NCI-H1694 treated with DMSO at 0.1 percent for 48 hours (cell line): ENCODE results near the gene UMAD1.
A peak's percentile ranks its signal among the peaks of the same experiment; 100 is the strongest.
"Not testable (repeated sequence)": the region's sequence is repeated elsewhere in the genome, so short reads cannot be mapped to it uniquely, and the experiment has no call there.

Source experiments
- DNase-seq: peaks from one replicate; lab custom pipeline; 2025; lab: John Stamatoyannopoulos, UW

UMAD1 gene

DNA sequence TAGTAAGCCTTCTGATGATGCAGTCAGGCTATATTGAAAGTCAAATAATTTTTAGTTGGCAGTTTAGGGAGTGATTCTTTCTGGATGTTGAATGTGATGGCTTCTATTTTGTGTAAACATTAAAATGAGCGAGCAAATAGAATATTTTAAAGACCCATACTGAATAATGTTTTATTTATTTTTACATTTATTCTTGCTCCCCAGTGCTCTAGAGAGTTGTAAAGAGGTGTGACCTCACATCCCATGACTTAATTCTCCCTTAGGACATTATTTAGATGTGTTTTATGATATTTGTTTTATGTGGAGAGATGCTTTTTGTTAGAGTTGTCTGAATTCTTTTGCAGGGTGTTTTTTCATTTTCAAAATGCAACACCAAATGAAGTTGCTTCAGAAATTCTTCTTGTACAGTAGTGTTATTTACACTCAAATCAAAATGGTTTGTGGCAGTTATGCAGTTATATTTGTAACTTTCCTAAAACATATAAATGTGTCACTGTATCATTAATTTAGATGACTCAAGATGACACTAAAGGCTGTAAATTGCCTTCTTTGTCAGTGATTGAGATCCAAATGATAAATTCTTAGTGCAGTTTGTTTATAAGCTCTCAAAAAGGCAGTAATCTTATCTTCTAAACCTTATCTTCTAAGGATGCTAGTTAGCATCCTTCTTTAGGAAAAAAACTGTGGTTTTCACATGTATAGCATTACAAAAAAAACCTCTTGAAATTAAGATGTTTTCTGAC is 12.4 kb downstream of the UMAD1 start:
- no peak for DNase-seq

DNA sequence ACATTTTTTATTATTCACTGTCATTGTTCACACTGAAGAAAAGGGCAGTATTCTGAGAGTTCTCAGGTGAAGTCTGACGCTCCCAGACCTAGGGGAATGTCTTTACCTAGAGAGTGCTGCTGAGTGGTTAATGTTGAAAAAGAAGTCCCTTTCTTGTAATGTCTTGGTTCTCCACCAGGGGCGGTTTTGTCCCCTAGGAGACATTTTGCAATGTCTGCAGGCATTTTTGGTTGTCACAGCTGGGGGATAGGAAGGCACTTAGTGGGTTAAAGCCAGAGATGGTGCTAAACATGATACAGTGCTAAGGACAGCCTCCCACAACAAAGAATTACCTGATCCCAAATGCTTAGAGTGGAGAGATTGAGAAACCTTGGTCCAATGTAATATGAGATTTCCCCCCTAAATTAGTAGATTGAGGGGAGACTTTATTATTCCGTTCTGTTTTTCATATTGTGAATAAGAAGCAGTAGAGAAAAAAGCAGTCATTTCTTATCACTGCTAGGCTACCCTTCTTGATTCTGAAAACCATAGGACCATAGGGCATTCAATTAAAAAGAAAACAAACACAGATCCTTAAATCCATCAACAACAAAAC is 13.1 kb downstream of the UMAD1 start:
- DNase-seq: no peak

DNA sequence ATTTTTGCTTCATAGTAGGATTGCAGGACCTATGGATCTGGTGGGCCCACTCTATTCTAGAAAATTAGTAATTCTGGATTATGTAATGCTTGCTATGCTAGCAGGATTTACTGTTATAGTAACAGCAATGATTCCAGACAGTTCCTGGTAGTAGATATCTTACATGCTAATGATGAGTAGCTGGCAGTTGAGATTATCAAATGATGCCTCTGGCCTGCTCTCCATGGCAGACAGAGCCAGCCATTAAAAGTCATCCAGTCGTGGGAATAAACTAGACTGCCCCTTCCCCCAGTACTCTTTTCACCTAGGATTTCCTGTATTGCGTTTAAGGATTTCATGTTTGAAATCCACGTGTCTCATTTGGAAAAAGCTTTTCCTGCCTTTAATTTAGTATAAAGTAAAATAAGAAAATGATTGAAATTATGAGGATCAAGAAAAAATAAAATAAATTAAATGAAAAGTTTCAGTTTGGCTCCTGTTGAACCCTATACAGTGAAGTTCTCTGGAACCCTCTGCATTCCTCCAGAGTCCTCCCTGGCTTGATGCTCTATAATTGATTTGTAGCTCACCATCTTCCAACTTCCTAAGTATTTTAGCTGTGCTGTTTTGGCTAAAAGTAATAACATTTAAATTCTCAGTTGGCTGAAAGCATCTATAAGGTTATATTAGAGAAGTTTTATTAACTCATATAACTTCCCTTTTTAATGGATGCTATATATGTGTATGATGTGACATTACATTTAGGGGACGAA is 14.6 kb downstream of the UMAD1 start:
- no peak for DNase-seq

DNA sequence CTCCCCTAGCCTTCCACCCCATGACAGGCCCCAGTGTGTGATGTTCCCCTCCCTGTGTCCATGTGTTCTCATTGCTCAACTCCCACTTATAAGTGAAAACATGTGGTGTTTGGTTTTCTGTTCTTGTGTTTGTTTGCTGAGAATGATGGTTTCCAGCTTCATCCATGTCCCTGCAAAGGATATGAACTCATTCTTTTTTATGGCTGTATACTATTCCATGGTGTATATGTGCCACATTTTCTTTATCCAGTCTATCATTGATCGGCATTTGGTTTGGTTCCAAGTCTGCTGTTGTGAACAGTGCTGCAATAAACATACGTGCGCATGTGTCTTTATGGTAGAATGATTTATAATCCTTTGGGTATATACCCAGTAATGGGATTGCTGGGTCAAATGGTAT is 15.9 kb downstream of the UMAD1 start:
- DNase-seq: not testable (repeated sequence)

DNA sequence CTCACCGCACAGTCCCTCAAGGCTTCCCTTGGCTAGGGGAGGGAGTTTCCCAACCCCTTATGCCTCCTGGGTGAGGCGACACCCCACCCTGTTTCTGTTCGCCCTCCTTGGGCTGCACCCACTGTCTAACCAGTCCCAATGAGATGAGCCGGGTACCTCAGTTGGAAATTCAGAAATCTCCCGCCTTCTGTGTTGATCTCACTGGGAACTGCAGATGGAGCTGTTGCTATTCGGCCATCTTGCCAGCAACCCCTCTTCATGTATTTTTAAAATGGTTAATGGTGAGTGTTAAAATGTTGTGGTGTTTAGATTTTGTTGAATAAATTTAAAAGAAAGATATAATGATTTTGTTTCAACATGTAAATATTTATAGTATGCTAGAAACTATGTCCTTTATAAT is 22.0 kb downstream of the UMAD1 start:
- DNase-seq: no peak

DNA sequence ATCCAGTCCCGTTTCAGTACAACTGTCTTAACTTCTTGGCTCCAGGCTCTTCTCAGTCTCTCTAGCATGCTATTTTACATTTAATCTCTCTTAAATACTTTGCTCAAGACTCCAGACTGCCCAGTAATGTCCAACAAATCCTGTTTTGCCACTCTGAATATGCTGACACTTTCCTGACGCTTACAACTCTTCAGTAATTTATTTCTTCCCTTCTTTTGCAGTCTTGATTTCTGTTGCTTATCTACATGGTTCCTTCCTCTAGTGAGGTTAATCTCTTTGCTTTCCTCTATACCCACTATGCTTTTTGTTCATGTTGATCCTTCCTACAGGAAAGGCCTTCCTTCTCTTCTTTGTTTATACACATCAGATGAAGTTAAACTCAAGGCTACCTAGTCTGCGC is 23.7 kb downstream of the UMAD1 start:
- no peak for DNase-seq

DNA sequence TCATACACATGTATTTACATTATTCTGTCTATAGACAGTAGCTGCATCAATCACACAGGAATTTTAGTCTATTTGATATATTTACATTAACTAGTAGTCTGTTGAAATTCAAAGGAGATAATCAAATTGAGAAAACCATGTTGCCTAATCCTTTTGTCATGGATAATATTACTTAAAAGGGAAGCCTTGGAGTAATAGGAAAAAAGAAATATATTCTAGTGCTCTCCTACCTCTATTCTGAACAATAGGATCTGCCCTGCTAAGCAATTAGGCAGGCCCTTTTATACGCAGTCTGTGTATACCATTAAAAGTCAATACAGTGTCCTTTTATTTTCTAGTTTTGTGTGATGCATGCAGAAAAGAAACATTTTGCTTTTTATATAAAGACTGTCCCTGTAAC is 24.5 kb downstream of the UMAD1 start:
- DNase-seq: no peak

DNA sequence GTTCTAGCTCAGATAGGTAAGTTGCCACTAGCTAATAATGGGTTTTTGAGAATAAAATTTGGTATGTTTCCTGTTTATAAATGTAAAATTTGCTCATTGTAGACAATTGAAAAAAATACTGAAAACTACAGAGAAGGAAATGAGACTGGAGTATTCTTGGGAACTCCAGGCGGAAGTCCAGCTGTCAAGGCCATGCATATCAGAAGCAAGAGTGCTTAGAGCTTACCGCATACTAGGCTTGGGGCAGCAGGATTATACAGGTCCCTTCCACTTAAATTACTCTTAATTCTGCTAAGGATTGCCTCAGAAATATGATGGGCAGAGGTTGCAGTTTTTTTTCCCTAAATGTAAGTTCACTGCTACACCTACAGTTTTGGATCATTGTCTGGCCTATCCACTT is 26.6 kb downstream of the UMAD1 start:
- no peak for DNase-seq

DNA sequence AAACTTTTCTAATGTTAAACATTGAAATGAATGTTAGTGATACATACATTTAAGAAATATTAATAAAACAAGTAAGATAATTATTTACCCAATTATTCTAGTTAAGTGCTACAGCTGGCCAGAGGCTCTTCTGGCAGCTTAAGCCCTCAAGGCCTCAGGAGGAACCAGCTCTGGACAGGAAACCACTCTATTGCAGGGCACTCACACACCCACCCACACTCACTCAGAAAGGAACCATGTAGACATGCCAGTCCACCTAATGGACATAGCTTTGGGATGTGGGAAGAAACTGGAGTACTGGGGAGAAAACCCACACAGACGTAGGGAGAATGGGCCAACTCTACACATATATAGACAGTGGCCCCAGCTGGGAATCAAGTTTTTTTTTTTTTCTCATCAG is 28.2 kb downstream of the UMAD1 start:
- DNase-seq: no peak

DNA sequence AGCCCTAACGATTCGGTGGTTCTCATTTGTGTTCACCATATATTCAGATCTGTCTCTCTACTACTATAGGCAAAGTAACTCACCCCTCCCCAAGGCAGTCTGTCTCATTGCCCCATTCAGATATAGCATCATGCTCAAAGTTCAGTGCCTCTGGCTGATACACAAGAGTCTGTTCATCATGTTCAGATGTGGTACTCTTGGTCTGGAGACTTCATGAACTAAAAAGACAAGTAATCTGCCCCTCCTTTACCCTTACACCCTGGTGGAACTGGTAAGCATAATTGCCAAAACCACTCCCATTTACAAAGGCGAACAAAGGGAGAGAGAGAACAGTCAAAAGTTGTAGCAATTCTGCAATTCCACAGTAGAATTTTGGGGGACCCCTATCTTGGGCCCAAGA is 29.9 kb downstream of the UMAD1 start:
- no peak for DNase-seq

DNA sequence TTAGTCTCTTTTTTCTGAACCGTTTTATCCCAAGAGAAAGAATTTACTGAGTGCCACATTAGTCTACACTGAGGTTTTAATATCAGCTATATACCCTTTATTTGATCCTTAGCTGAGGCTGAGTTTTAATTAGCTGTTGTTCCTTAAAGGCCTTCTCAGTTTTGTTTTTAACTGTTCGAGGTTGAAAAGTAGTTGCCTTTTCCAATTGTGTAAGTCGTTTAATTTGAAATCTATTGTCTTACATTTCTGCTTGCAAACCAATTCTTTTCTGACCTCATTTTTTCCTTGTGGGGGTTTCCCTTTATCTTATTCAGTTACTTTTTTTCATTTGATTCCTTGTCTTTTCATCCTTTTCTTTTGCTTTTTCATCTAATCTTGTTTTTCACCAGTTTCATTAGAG is 30.8 kb downstream of the UMAD1 start:
- DNase-seq: no peak

DNA sequence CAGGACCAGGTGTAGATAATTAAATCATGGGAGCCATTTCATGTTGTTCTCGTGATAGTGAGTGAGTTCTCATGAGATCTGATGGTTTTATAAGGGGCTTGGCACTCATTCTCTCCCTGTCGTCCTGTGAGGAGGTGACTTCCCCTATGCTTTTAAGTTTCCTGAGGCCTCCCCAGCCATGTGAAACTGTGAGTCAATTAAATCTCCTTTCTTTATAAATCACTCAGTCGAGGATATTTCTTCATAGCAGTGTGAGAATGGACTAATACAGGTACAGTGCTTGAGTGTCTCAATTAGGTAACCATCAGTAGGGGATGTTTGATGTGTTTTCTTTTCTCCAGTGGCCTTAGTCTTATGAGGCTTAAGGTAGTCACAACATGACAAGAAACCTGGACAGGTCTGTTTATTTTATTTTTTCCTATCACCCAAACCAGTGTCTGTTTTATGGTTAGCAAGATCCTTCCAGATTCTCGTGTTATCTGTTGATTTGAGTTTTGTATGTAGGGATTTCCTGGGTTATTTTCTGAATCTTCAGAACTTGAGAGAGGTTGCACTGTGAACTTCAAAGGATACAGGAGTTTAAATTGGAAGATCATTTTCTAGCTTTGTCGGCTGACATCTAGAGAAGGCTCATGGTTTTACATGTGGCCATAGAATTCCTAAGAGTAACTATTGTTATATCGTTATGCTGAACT is 32.1 kb downstream of the UMAD1 start:
- no peak for DNase-seq

DNA sequence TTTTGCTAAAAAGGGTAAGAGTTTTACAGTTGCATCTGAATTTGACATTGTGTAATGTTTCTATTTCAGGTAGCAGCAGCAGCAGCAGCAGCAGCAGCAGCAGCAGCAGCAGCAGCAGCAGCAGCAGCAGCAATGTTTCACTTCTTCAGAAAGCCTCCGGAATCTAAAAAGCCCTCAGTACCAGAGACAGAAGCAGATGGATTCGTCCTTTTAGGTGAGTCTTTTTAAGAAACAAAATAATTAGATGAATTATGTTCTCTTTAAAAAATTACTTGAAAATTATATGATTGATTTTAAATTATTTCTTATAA is 32.6 kb downstream of the UMAD1 start:
- no peak for DNase-seq

DNA sequence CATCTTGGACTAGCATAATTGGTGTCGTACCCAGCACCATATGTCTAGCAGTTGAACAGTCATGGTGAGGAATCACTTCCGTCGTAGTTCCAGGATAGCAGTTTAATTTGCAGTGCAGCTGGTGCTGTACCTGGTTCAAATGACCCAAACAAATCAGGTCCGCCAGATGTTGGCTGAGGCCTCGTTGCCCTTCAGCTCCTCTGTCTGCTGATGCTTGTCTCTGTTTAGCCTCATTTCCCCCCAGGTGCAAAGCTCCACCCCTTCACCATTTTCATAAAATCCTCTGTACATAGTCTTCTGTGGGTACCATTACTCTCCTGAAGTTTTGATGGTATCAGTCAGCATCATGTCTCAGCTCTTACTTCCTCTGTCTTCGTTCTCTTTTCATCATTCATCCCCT is 35.1 kb downstream of the UMAD1 start:
- DNase-seq: no peak

DNA sequence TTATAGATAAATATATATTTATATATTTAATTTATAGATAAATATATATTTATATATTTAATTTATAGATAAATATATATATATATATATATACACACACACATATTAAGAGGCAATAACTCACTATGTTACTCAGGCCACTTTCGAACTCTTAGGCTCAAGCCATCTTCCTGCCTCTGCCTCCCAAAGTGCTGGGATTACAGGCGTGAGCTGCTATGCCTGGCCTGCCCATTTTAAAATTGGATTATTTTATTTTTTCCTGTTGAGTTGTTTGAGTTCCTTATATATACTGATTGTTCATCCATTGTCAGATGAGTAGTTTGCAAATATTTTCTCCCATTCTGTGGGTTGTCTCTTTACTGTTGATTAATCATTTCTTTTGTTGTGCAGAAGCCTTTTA is 39.1 kb downstream of the UMAD1 start:
- not testable (repeated sequence) for DNase-seq

DNA sequence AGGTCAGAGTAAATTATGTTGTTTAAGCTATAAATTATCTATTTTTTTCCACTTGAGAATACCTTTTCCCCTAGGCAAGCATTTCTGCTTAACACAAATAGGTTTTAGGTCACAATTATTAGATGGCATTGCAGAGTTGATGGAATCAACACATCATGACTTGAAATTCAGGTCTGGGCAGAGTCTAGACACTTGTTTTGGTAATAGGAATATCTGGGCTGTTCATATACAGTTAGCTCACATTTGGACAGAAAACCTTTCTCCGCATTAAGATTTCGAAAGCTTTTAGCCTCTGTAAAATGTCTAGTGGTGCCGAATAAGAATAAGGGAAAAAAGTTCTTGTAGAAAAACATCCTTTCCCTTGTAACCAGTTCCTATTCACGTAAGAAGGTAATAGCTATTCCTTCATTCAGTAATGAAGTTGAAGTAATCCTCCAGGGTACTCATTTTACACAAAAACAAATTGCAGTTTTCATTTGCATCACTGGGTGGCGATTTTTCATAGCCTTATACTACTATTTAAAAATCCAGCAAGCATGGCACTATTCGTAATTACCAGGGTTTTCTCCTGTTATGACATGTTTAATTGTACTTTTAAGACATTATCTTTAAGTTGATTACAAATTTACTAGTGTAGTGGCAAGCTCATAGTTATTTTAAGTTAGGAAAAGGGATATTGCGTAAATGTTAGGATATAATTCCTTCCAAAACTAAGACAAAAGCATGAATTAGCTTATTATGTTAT is 40.8 kb downstream of the UMAD1 start:
- DNase-seq: peak; percentile 91

DNA sequence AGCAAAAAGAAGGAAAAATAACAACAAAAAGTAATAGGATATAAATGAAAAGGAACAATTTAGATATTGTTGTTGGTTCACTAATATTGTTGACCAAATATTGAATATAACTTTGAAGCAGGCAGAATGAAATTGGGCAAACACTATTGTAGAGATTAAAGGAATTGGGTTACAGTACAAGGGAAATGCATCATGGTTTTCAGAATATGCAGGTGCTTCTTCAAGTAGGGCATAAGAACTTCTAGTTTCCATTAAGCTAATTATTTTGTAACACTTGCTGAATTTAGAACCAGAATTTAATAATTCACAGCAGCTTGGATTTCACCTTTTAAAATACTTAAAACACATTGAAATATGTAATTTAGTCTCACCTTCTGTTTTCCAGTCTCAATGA is 41.4 kb downstream of the UMAD1 start:
- DNase-seq: no peak

DNA sequence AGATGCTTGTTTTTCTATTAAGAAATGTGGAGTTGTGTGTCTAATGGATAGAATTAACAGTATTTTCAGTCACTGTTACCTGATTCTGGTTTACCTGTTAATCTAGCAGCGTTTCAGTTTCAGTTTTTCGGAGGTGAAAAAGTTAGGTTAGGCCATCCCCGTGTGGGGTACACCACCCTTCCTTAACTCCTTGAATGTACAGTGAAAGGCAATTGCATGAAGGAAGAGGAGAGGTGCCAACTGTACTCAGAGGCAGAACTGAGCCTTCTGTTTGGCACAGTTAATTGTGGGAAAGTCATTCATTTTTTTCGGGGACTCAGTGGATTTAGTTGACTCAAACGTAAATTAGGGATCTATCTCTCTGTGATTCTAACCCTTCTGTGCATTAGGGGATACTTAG is 42.3 kb downstream of the UMAD1 start:
- no peak for DNase-seq

DNA sequence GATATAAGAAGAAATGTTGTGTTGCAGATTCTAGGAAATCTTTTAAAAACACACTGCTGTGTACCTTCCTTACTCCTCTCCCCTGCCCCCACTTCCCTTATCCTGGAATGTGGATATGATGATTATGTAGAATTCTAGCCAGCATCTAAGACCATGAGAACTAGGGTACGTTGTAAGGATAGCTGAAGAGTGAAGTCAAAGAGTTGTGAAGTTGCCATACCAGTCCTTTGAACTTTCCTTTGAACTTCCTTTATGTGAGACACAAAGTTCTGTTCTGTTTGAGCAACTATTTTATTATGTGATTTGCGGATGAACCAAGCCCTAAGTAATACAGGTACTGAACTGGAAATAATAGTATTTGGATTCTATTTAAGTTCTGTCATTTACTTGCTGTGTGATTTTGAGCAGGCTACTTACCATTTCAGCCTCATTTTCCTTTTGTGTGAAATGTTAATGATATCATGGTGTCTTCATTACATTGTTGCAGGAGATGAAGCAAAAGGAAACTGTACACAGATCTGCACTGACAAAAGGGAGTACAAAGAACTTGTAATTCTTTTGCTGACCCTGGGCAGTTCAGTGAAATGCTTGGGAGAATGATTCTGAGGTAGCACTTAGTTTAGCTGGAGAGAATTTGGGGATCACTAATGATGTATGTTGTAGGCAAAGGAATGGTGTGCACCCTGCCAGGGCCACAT is 46.4 kb downstream of the UMAD1 start:
- no peak for DNase-seq

DNA sequence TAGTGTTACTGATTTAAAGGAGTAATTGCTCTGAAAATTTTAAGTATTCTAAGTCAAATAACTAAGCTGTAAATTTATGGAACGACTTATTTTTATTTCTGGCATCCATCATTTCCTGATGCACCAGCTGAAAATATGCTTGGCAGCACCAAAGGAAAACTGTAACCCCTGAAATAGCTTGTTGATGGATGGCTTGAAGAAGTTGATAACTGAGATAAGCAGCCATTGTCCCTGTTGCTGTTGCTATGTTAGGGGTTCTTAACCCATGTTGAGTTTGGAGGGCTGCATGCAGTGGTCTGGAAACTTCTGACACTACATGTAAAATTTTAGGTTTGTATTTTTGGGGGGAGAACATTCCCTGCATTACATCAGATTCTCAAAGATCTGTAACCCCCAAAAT is 47.2 kb downstream of the UMAD1 start:
- DNase-seq: no peak

DNA sequence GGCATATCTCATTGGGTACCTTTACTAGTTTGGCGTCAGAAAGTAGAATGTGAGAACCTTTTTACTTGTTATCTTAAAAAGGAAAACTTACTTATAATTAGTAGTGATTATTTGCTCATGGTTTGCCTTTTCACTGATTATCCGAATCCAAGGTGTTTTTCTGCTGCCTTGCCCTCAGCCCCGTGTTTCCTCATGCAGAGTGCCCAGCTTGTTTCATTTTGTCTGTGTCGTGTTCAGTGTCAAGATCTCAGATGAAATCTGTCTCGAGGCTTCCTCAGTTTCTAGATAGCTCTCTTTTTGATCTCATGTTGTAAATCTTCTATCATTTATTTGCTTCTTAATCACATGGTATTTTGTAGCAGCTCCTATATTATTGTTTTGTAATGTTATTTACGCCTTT is 47.8 kb downstream of the UMAD1 start:
- DNase-seq: no peak

DNA sequence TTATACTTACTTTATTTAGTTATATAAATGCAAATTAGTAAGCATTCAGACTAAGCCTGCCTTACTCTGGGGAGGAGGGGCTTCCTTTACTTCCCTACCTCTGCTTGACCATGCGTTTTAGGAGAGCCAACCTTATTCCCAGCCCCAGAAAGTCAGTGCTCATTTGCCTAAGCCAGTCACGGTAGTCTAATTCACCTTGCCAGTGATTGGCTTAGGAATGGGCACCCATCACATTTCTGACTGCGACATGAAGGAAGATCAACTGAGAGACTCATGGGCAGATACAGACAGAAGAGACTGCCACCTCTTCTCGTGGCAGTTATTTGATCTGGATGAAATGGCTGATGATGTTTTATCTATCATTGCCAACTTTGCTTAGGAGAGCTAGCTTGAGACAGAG is 48.4 kb downstream of the UMAD1 start:
- no peak for DNase-seq
